RWPE2 (cell line): ENCODE data around the gene LMX1B.

Experiments
- ATAC-seq: fragments of 200-7000 bp; cut with Tn5 transposase; 3 replicates; pipeline ENCODE4 v1.9.1; 2021; ENCODE audit warnings: low read depth
- DNase-seq: peaks from one replicate; pipeline ENCODE4 v3.0.0-alpha.2; 2020; ENCODE audit warnings: low spot score
- H3K27ac ChIP-seq: fragments of 450-650 bp; 2 replicates; pipeline ENCODE4 v1.5.1; 2017; ENCODE audit warnings: mild to moderate bottlenecking; ENCODE audit not compliant: poor library complexity, severe bottlenecking
- H3K27me3 ChIP-seq: fragments of 250-450 bp; sonication (Bioruptor Pico); 2 replicates; pipeline ENCODE4 v1.5.1; 2021; ENCODE audit warnings: mild to moderate bottlenecking, moderate library complexity; ENCODE audit not compliant: insufficient read depth, poor library complexity, severe bottlenecking
- H3K36me3 ChIP-seq: fragments of 250-450 bp; sonication (Bioruptor Pico); 2 replicates; pipeline ENCODE4 v1.5.1; 2020; ENCODE audit warnings: low read depth, mild to moderate bottlenecking, moderate library complexity
- H3K4me1 ChIP-seq: fragments of 250-450 bp; sonication (Bioruptor Pico); 2 replicates; pipeline ENCODE4 v1.5.1; 2021; ENCODE audit warnings: mild to moderate bottlenecking, moderate library complexity; ENCODE audit not compliant: insufficient read depth, poor library complexity, severe bottlenecking
- H3K4me3 ChIP-seq: fragments of 250-450 bp; sonication (Bioruptor Pico); 2 replicates; pipeline ENCODE4 v1.5.1; 2021; ENCODE audit warnings: mild to moderate bottlenecking, moderate library complexity; ENCODE audit not compliant: severe bottlenecking
- H3K9me3 ChIP-seq: fragments of 250-450 bp; sonication (Bioruptor Pico); 2 replicates; pipeline ENCODE4 v1.5.1; 2021; ENCODE audit warnings: mild to moderate bottlenecking, moderate library complexity; ENCODE audit not compliant: severe bottlenecking
- CTCF ChIP-seq: fragments of 450-650 bp; IDR thresholded peaks from one replicate; pipeline ENCODE4 v1.5.1; 2017; ENCODE audit warnings: mild to moderate bottlenecking, moderate library complexity; ENCODE audit not compliant: poor library complexity, severe bottlenecking

LMX1B gene

DNA sequence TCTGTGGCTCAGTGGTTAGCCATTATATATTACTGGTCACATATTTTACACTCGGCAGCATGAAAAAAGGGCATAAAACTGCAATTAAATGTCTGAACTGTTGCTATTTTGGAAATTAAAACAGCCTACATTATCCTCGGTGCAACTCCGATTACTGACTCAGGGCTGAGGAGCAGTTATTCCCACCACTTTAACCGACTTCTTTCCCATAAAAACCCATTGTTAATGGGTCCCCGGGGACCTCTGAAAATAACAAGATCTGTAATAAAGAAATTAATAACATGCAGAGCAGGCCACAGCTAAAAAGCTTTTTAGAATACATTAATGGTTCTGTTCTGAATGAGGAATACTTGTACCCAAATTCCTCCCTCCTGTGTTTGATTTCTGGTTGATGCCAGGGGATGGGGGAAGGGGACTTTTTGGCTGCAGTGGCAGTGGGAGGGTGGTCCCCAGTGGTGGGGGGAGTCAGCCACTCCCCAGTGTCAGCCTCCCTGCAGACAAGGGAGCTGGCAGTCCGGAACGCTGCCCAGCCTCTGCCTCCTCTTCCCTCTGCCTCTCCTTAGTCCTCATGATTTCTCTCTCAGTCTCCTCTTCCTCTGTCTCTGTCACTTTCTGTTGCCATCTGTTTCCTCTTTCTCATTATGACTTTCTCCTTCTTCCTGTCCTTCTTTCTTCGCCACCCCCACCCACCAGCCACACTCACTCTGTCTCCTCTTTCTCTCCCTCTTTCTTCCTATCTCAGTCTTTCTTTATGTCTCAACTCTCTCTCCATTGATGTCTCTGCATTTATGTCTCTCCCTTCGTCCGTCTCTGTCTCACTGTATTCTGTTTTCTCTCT is 132.1 kb downstream of the LMX1B start:
- TF ChIP-seq CTCF, result no peak

More for the DNA sequence above, 132.1 kb downstream of the LMX1B start:
- no peak overlapping the region for H3K4me3 ChIP-seq
- H3K27me3 ChIP-seq, result no peaks in the 10 kb centered on the region
- H3K36me3 ChIP-seq, result no peaks in the 10 kb centered on the region
- ATAC-seq (no peak), DNase-seq (no peak)
- H3K9me3 ChIP-seq, result no peaks in the 10 kb centered on the region
- no peak overlapping the region for H3K27ac ChIP-seq
- H3K4me1 ChIP-seq, result no peaks in the 10 kb centered on the region
